SK-N-SH treated with all-trans-retinoic acid at 6 μM for 48 hours (cell line): ENCODE measurements around the gene TRIM49D2.
"Not testable (repeated sequence)": the region's sequence is repeated elsewhere in the genome, so short reads cannot be mapped to it uniquely, and the experiment has no call there.

Experiments
- ATAC-seq: fragments of 200-7000 bp; cut with Tn5 transposase; 3 replicates; pipeline ENCODE4 v1.9.1; 2020; ENCODE audit warnings: mild to moderate bottlenecking, moderate library complexity
- CREB5 ChIP-seq: fragments of 250-450 bp; sonication (Bioruptor Pico); IDR thresholded peaks from 2 replicates; pipeline ENCODE4 v1.5.1; 2020; ENCODE audit warnings: low read depth, mild to moderate bottlenecking, moderate library complexity
- ESRRG ChIP-seq: fragments of 250-450 bp; sonication (Bioruptor Pico); IDR thresholded peaks from 2 replicates; pipeline ENCODE4 v1.6.1; 2021; ENCODE audit warnings: mild to moderate bottlenecking
- PPARA ChIP-seq: fragments of 250-450 bp; sonication (Bioruptor Pico); IDR thresholded peaks from 2 replicates; pipeline ENCODE4 v1.5.0; 2020; ENCODE audit warnings: mild to moderate bottlenecking, borderline replicate concordance
- RARB ChIP-seq: fragments of 250-450 bp; sonication (Bioruptor Pico); IDR thresholded peaks from 2 replicates; pipeline ENCODE4 v1.8.0; 2021; ENCODE audit warnings: mild to moderate bottlenecking, moderate library complexity
- TCF4 ChIP-seq: fragments of 250-450 bp; sonication (Bioruptor Pico); IDR thresholded peaks from 2 replicates; pipeline ENCODE4 v1.8.0; 2021; ENCODE audit warnings: mild to moderate bottlenecking, moderate library complexity, borderline replicate concordance
- TSHZ2 ChIP-seq: fragments of 250-450 bp; sonication (Bioruptor Pico); IDR thresholded peaks from 2 replicates; pipeline ENCODE4 v1.5.0; 2020; ENCODE audit warnings: mild to moderate bottlenecking, moderate library complexity
- ZNF565 ChIP-seq: fragments of 450-650 bp; formaldehyde crosslinking; conservative IDR thresholded peaks from 2 replicates; pipeline ENCODE4 v1.5.0; 2020; ENCODE audit warnings: low read depth, mild to moderate bottlenecking, moderate library complexity

Gene TRIM49D2

GRCh38 chr11:89923764-89924163 lies at the start of gene TRIM49D2:
TRIM49D2 (plus strand) TSS chr11:89924064; CDS start chr11:89926762, 2,698 bp downstream.
- not testable (repeated sequence) for ATAC-seq

- not testable (repeated sequence) for ATAC-seq
These were observed 46.4 kb upstream of the TRIM49D2 start for GRCh38 chr11:89877511-89877910.

- ATAC-seq: not testable (repeated sequence)
These were observed 30.6 kb upstream of the TRIM49D2 start for GRCh38 chr11:89893245-89893644.

- ATAC-seq: not testable (repeated sequence)
These were observed 23.1 kb upstream of the TRIM49D2 start for GRCh38 chr11:89900809-89901208.

- TF ChIP-seq CREB5 (CRISPR knock-in tag) (no peak), RARB (CRISPR knock-in tag) (no peak), ESRRG (CRISPR knock-in tag) (no peak), TSHZ2 (no peak), PPARA (CRISPR knock-in tag) (no peak), TCF4 (CRISPR knock-in tag) (no peak), ZNF565 (CRISPR knock-in tag) (no peak)
- no peak for ATAC-seq
These were observed 1.6 kb upstream of the TRIM49D2 start, which contains the start of gene TRIM49D1 for GRCh38 chr11:89922195-89922660. TRIM49D1 (minus strand) TSS chr11:89922245; CDS start chr11:89917710, 4,535 bp downstream.

GRCh38 chr11:89960833-89961232 lies 37.0 kb downstream of the TRIM49D2 start:
- ATAC-seq: not testable (repeated sequence)

GRCh38 chr11:89965737-89966136 lies 41.9 kb downstream of the TRIM49D2 start, which contains the start of gene TRIM64:
TRIM64 (plus strand) TSS chr11:89966037; CDS start chr11:89968504, 2,467 bp downstream.
- ATAC-seq: not testable (repeated sequence)
